Measurements from ENCODE around the gene KCNJ15.
A peak's percentile ranks its signal among the peaks of the same experiment; 100 is the strongest.
"Not testable (repeated sequence)": the region's sequence is repeated elsewhere in the genome, so short reads cannot be mapped to it uniquely, and the experiment has no call there.

Gene KCNJ15

GRCh38 chr21:38256599-38257302 is at the start of gene KCNJ15:
TSS of gene KCNJ15 (plus strand) at chr21:38256991. CDS start at chr21:38299262, 42,271 bp downstream.
- DNase-seq (ENCODE audit: low read depth): no peak

- DNase-seq (ENCODE audit: low read depth): no peak
Observed at GRCh38 chr21:38208118-38208517, 48.7 kb upstream of the KCNJ15 start.

DNA sequence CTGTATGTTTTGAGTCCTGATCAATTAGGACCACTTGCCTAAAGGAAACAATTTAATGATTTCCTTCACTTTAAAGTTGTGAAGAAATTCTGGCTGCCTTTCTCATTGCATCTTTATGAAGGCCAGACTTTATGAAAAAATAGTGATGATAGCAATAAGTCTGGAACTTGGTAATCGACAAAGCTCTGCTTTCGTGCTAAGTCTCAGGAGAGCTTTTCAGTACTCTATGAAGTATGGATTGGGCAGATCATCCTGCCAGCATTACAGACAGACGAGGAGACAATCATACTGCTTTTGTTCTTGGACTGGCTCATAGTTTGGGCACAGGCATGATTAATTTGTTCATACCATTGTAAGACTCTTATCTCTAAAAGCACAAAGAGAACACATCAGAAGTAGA is 45.5 kb upstream of the KCNJ15 start:
- no peak for DNase-seq (ENCODE audit: low read depth)

GRCh38 chr21:38212706-38213105 is 44.1 kb upstream of the KCNJ15 start:
- no peak for DNase-seq (ENCODE audit: low read depth)

DNA sequence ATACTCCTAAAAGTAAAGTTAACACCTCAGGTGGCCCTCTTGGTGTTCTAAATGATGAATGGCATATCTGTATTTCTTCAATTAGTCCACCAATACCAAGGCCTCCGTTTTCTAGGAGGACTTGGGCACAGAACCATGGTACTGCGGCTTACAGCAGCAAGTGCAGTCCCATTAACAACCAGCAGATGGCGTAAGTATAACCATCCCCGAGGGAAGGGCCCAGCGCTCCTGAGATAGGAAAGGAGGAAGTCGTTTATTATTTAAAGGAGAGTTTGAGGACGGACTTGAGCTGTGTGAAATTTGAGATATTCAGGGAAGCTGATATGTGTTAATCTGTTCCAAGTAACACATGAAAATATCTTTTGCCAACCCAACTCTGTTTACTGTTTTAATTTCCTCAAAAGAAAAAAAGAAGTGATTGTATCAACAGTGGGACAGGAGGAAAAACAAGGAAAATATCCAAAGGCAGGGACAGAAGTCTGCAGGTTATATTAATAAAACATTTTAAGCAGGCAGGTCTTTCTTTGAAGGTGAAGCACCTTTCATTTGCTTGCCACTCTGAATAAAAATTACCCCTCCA is 37.7 kb upstream of the KCNJ15 start:
- DNase-seq (ENCODE audit: low read depth): peak; percentile 61

- no peak for DNase-seq (ENCODE audit: low read depth)
Observed at GRCh38 chr21:38220270-38220737, 36.5 kb upstream of the KCNJ15 start.

- DNase-seq (ENCODE audit: low read depth): no peak
Observed at GRCh38 chr21:38221594-38221993, 35.2 kb upstream of the KCNJ15 start.

DNA sequence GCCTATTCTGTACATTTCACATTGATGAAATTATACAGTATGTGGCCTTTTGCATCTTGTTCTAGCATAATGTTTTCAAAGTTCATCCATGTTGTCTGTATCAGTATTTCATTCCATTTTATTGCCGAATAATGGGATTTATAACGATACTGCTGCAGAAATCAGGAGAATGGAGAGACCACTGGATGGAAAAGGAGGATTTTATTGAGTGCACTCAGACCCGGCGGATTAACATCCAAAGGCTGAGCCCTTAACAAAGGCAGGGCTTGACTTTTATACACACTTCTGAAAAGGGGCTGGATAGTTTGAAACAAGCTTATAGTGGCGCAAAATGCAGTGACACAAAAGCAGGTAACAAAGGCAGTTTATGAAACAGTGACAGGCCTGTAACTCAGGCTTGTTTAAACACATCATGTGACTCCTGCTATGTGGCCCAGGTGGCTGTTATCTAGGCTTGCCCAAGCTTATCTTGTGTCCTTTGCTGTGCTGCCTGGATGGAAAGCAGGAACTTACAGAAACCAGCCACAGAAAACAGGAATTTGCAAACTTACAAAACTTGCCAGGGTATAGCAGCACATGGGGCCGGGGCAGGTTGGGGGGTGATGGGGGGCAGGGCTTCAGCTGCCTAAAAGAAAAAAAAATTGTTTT is 32.8 kb upstream of the KCNJ15 start:
- DNase-seq (ENCODE audit: low read depth): no peak

GRCh38 chr21:38227401-38227800 is 29.4 kb upstream of the KCNJ15 start:
- DNase-seq (ENCODE audit: low read depth): no peak

GRCh38 chr21:38228115-38228514 is 28.7 kb upstream of the KCNJ15 start:
- DNase-seq (ENCODE audit: low read depth): no peak

- DNase-seq (ENCODE audit: low read depth): no peak
Observed at GRCh38 chr21:38228537-38228936, 28.3 kb upstream of the KCNJ15 start.

GRCh38 chr21:38229260-38229877 is 27.4 kb upstream of the KCNJ15 start:
- no peak for DNase-seq (ENCODE audit: low read depth)

DNA sequence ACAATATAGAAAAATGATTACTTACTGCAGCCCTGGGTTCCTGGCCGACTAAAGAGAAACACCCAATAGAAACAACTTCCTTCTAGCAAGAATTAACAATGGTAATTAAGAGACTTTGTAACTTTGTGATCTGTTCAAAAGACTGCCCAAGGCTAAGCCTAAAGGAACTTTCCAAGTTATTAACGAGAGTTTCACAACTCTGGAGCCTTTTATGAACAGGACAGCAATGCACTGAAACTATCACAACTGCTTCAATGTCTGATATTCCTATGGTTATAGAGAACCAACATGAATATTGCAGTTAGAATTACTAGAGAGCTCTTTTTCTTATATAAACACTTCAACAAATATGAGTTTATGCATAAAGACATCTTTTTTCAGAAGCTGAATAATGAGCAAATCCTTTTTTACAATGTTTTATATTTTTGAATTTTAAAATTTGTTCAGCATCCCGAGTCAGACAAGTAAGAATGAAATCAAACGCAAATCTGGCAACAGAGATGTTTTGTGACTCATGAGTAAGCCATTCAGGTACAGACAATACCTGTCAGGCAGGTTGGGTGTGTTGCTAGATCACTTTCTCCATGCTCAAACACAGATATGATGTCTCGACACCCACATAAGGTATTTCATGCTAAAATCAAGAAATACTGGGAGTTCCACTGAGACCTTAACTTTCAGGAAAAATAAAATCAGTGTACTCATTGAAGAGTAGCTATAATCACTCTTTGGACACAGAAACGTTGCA is 22.2 kb upstream of the KCNJ15 start:
- no peak for DNase-seq (ENCODE audit: low read depth)

GRCh38 chr21:38235251-38235650 is 21.5 kb upstream of the KCNJ15 start:
- not testable (repeated sequence) for DNase-seq (ENCODE audit: low read depth)

DNA sequence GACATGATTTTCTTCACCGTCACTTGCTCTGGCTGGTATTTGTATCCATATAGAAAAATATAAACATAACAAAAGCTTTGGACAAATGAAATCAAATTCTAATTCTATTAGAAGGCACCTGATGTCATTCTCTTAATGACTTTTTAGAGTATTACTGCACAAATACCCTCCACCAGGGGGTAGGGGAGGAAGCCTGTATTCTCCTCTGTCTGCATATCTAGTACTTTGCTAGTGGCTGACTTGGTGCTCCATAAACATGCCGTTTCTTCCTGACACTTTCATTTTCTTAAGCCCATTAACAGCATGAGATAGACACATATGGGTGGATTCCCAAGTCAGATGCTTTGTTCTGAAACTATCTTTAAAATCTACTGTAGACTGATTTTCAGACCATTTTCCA is 20.6 kb upstream of the KCNJ15 start:
- DNase-seq (ENCODE audit: low read depth): no peak

DNA sequence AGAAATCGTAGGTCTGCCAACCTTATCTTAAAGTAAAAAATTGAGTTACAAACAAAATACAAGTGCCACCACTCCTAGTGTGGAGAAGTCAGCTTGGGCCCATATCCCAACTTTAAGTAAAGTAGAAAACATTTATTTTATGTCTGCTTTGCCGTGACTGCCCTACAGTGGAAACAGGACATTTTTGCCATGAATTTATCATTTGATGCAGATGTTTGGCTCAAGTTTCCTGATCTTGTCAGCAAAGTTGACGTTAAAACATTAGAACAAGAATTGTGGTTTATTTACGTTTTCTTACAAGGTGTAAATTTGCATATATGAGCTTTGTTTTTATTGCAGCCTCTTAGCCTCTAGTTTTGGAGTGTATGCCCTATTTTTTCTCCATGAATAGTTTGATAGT is 17.1 kb upstream of the KCNJ15 start:
- DNase-seq (ENCODE audit: low read depth): no peak

DNA sequence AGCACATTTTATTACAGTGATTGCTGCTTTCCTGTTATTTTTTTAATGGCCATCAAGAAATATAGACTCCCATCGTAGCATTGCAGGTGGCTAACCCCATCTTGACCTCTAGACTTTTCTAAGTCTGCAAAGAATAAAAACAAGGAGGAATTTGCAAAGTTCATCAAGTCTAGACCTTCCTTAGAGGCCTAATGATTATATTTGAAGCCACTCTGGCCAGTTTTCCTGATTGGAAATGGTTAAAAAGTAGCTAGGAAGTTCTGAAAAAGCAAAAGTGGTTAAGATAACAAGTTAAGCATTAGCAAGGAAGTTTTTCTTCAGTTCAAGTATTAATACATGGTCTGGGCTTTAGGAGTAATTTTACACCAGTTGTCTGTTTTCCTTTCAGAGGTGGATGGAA is 16.7 kb upstream of the KCNJ15 start:
- DNase-seq (ENCODE audit: low read depth): no peak

DNA sequence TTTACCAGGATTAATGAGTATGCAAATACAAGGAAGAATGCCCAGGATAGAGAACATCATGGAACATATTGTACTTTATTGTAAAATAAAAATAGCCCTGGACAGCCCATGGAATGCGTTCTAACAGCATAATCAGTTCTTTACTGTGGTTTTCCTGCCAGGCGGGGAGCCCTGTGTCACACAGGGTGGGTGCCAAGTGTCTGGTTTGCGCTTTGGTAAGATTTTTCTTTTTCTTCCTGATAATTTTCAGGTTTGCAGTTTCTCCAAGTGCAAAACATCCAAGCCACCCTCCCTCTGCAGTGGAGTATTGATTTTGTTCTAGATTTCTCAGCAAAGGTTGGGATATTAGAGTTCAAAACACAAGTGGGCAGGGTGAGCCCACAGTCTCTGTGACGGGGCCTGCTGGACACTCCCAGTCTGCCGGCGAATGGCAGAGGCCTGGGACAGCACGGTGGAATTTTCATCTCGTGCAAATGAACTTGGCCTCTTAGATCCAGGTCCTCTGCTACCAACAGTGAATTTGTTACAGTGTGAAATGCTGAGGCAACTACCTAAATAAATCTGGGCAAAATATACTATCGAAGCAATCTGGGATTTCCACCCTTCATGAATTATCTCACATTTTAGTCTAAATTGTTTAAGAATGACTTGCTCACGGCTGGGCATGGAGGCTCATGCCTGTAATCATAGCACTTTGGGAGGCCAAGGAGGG is 15.6 kb upstream of the KCNJ15 start:
- no peak for DNase-seq (ENCODE audit: low read depth)

- no peak for DNase-seq (ENCODE audit: low read depth)
Observed at GRCh38 chr21:38242061-38242460, 14.7 kb upstream of the KCNJ15 start.

DNA sequence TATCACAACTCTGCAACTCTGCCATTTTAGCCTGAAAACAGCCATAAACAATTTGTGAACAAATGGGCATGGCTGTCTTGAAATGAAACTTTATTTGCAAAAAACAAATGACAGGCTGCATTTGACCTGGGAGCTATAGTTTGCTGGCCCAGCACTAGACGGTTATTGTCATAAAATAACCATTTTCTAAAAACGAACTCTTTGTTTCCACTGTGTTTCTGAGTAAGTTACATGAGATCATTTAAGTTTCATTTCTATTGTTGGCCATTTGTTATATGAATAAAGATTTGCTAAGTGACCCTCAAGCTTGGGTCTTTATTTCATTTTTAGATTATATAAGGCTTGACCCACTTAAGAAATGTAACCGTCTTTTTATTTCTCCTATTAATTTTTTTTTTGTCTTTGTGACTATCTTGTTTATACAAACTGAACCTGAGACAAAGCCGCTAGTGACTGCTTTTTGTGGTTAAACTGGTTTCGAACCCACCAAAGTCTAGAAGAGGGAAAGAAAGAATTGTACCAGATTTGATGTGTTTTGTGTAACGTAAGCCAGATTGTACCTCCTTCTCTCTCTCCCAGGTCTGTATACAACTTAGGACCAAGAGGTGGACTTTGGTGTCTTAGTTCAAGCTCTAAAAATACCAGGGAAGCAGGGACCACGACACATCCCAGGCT is 12.9 kb upstream of the KCNJ15 start:
- DNase-seq (ENCODE audit: low read depth): no peak

GRCh38 chr21:38244407-38244787 is 12.4 kb upstream of the KCNJ15 start:
- DNase-seq (ENCODE audit: low read depth): no peak
